Measurements from ENCODE around the gene MYL3.

The MYL3 gene

DNA sequence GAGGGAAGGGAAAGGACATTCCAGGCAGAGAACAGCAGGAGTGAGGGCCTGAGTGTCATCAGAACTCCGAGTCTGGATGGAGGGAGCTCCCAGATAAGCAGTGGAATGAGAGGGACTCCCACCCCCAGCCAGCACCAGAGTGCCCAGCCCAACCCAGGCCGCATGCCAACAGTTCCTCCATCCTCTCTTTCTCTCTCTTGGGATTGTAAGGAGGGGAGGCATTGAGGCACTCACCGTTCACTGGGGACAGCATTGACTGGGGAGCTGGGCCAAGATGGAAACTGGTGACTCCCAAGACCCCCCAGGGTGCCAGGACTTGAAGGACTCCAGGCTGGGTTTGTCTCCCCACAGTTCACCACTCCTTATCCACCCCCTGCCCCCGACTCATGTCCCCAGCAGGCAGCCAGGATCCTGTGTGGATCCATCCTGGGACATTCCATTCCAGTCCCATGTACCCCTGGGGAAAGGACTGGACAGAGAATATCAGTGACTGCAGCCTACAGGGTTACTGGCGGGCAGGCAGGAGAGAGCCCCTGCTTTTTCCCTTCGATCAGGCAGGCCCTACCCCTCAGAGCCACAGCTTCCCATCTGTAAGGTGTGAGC lies 30.0 kb upstream of the MYL3 start:
- H3K4me3 ChIP-seq (ENCODE audit: low read depth, low read length) = no peak overlapping the region
- TF ChIP-seq, protein P1, sequence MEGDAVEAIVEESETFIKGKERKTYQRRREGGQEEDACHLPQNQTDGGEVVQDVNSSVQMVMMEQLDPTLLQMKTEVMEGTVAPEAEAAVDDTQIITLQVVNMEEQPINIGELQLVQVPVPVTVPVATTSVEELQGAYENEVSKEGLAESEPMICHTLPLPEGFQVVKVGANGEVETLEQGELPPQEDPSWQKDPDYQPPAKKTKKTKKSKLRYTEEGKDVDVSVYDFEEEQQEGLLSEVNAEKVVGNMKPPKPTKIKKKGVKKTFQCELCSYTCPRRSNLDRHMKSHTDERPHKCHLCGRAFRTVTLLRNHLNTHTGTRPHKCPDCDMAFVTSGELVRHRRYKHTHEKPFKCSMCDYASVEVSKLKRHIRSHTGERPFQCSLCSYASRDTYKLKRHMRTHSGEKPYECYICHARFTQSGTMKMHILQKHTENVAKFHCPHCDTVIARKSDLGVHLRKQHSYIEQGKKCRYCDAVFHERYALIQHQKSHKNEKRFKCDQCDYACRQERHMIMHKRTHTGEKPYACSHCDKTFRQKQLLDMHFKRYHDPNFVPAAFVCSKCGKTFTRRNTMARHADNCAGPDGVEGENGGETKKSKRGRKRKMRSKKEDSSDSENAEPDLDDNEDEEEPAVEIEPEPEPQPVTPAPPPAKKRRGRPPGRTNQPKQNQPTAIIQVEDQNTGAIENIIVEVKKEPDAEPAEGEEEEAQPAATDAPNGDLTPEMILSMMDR (IDR thresholded peaks at IDR 0.05; ENCODE audit: low read depth, low read length) = no peak
- H3K4me1 ChIP-seq = no peaks in the 10 kb centered on the region
- H3K36me3 ChIP-seq = no peaks in the 10 kb centered on the region
- DNase-seq = no peak
- no peaks in the 10 kb centered on the region for H3K27me3 ChIP-seq
- H3K9me3 ChIP-seq = no peaks in the 10 kb centered on the region

DNA sequence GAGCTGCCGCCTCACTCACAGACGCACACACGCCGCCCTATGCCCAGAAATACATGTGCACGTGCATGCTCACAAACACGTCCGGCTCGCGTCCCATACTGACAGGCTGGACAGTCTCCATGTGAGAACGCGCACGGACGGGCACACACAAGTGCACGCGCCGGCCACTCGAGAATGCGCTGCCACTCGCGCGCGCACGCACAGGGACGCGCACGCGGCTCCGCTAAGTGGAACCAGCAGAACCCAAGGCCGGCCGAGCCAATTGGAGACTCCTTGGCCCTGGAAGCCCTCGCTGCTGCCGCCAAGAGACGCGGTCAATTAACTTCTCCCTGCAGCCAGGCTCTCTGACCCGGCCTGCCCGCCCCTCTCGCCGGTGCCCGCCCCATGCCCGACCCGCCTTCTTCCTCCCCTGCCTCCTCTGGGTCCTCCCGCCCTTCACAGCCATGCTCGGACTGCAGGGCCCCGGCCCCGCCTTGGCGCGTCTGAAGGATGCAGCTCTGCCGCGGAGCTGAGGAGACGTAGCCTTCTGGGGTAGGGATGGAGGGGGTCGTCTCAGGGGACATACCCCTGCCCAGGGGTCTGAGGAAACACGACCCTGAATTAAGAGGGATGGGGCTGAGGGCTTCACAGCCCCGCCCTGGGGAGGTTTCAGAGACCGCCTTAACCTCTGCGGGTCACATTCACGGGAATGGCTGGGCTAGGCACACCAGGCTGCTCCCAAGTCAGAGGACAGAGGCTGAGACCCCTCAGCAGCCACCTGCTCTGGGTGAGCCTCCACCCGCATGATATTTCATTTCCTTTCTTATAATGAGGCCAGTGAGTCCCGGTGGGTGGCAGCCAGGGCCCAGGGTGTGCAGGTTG lies 29.3 kb upstream of the MYL3 start:
- Histone ChIP-seq H3K4me3 (ENCODE audit: low read depth, low read length) (peak overlapping the region; percentile 53), H3K36me3 (no peaks in the 10 kb centered on the region), H3K27me3 (no peaks in the 10 kb centered on the region), H3K4me1 (no peaks in the 10 kb centered on the region), H3K9me3 (no peaks in the 10 kb centered on the region)
- TF ChIP-seq, protein P1 (IDR thresholded peaks at IDR 0.05; ENCODE audit: low read depth, low read length) = no peak
- peak; percentile 63 for DNase-seq

DNA sequence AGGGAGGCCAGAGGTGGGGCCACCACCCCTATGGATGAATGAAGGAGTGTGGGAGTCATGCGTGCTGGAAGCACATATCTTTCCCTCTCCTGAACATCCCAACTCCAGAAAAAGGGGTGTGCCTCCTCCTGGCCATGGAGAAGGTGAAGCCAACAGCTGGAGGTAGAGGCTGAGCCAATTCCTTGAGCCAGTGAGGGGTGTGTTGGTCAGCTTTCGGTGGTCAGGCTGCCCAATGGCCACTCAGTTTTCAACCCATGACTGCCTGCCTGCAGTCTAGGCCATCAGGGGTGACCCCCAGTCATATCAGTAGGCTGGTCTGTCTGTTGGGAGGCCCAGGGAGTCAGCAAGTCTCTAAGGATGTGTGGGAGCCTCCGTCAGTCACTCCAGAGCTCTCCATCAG lies 27.9 kb upstream of the MYL3 start:
- no peaks in the 10 kb centered on the region for H3K4me1 ChIP-seq
- H3K9me3 ChIP-seq = no peaks in the 10 kb centered on the region
- DNase-seq = no peak
- TF ChIP-seq, protein P1 (IDR thresholded peaks at IDR 0.05; ENCODE audit: low read depth, low read length) = no peak
- H3K36me3 ChIP-seq = no peaks in the 10 kb centered on the region
- no peaks in the 10 kb centered on the region for H3K27me3 ChIP-seq
- no peak overlapping the region for H3K4me3 ChIP-seq (ENCODE audit: low read depth, low read length)

DNA sequence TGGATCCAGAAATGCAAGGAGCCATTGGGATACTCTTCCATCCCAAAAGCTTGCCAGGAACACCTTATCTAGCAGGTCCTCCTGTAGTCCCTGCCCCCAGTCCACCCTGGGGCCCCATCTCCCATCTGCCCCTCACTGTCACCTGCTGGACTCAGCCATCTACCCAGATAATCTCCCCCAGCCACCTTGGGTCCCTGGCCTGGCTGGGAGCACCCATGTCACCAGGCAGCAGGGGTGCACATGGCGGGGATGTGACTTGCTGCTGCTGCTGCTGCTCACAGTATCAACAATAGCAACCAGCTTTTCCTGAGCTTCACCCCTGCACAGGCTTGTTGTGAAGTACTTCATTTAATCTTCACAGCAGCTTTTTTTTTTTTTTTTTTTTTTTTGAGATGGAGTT lies 26.9 kb upstream of the MYL3 start:
- no peaks in the 10 kb centered on the region for H3K27me3 ChIP-seq
- no peaks in the 10 kb centered on the region for H3K9me3 ChIP-seq
- no peaks in the 10 kb centered on the region for H3K4me1 ChIP-seq
- DNase-seq = no peak
- H3K4me3 ChIP-seq (ENCODE audit: low read depth, low read length) = no peak overlapping the region
- TF ChIP-seq, protein P1 (IDR thresholded peaks at IDR 0.05; ENCODE audit: low read depth, low read length) = no peak
- no peaks in the 10 kb centered on the region for H3K36me3 ChIP-seq

DNA sequence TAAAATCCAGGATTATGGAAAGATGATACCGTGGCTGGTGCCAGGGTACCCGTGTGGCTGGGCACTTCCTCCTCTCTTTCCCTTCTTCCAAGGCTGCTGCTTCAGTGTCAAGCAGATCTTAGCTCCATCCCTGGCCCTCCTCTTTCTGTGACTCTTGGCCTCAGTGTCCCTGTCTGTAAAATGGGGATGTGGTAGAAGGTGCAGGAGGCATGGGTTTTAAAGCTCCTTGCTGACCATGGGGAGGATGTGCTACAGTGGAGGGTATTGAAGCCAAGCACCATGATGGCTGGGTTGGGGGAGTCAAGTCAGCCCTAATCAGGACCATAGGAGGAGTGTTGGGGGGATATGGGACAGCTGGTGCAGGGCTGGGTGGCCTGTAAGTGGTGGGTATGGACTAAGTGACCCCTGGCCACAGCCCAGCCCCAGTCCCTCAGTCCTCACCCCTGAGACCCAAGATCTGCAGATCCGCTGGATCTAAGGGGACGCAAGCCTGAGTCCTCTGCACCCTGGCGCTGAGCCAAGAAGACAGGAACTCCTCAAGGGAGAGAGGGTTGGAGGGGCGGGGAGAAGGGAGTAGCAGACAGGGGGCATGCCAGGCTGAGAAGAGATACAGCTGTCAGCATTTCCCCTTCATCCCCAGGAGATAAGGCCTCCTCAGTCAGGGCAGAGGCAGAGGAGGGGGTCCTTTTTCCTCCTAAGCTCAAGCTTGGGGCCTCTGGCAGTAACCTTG lies 26.3 kb upstream of the MYL3 start:
- Histone ChIP-seq H3K4me1 (no peaks in the 10 kb centered on the region), H3K27me3 (no peaks in the 10 kb centered on the region), H3K9me3 (no peaks in the 10 kb centered on the region), H3K36me3 (no peaks in the 10 kb centered on the region), H3K4me3 (ENCODE audit: low read depth, low read length) (no peak overlapping the region)
- TF ChIP-seq, protein P1 (IDR thresholded peaks at IDR 0.05; ENCODE audit: low read depth, low read length) = no peak
- DNase-seq = no peak
